Suppressor macrophage (primary cell): Measurements from ENCODE around the gene CX3CL1.
"Not testable (repeated sequence)": the region's sequence is repeated elsewhere in the genome, so short reads cannot be mapped to it uniquely, and the experiment has no call there.

ENCODE experiments used
- DNase-seq, 4 experiments: peaks; one replicate each; pipeline ENCODE4 v3.0.0-alpha.2; 2020 to 2022

Gene CX3CL1

DNA sequence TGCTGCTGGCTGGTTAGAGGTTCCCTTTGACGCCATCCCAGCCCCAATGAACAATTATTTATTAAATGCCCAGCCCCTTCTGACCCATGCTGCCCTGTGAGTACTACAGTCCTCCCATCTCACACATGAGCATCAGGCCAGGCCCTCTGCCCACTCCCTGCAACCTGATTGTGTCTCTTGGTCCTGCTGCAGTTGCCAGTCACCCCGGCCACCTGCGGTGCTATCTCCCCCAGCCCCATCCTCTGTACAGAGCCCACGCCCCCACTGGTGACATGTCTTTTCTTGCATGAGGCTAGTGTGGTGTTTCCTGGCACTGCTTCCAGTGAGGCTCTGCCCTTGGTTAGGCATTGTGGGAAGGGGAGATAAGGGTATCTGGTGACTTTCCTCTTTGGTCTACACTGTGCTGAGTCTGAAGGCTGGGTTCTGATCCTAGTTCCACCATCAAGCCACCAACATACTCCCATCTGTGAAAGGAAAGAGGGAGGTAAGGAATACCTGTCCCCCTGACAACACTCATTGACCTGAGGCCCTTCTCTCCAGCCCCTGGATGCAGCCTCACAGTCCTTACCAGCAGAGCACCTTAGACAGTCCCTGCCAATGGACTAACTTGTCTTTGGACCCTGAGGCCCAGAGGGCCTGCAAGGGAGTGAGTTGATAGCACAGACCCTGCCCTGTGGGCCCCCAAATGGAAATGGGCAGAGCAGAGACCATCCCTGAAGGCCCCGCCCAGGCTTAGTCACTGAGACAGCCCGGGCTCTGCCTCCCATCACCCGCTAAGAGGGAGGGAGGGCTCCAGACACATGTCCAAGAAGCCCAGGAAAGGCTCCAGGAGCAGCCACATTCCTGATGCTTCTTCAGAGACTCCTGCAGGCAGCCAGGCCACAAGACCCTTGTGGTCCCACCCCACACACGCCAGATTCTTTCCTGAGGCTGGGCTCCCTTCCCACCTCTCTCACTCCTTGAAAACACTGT, 11.3 kb downstream of the CX3CL1 start:
- peak in 1 of 4 experiments; percentile 26 for DNase-seq

DNA sequence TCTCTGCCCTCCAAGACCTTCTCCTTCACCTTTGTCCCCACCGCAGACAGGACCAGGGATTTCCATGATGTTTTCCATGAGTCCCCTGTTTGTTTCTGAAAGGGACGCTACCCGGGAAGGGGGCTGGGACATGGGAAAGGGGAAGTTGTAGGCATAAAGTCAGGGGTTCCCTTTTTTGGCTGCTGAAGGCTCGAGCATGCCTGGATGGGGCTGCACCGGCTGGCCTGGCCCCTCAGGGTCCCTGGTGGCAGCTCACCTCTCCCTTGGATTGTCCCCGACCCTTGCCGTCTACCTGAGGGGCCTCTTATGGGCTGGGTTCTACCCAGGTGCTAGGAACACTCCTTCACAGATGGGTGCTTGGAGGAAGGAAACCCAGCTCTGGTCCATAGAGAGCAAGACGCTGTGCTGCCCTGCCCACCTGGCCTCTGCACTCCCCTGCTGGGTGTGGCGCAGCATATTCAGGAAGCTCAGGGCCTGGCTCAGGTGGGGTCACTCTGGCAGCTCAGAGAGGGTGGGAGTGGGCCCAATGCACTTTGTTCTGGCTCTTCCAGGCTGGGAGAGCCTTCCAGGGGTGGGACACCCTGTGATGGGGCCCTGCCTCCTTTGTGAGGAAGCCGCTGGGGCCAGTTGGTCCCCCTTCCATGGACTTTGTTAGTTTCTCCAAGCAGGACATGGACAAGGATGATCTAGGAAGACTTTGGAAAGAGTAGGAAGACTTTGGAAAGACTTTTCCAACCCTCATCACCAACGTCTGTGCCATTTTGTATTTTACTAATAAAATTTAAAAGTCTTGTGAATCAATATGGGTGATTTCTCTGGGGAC, 12.2 kb downstream of the CX3CL1 start:
- peak; percentile 59 to 82 (median 76) for DNase-seq

DNA sequence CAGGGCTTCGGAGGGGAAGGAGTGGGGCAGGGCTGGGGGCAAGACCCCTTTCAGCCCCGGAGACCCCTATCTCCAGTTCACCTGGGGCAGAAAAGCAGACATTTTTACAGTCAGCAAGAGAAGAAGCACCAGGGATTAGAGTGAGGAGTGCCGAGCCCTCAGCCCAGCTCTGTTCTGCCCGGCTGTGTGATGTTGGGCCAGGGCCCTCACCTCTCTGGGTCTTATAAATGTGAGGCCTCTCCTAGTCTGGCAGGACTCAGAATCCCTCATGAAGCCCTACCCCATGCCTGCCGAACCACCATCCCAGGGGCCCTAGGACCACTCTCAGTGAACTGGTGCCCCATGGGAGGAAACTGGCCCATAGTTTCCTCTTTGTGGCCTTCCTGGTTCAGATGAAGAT, 12.8 kb downstream of the CX3CL1 start:
- no peak for DNase-seq

GRCh38 chr16:57386381-57386951, 14.2 kb downstream of the CX3CL1 start:
- DNase-seq = no peak

DNA sequence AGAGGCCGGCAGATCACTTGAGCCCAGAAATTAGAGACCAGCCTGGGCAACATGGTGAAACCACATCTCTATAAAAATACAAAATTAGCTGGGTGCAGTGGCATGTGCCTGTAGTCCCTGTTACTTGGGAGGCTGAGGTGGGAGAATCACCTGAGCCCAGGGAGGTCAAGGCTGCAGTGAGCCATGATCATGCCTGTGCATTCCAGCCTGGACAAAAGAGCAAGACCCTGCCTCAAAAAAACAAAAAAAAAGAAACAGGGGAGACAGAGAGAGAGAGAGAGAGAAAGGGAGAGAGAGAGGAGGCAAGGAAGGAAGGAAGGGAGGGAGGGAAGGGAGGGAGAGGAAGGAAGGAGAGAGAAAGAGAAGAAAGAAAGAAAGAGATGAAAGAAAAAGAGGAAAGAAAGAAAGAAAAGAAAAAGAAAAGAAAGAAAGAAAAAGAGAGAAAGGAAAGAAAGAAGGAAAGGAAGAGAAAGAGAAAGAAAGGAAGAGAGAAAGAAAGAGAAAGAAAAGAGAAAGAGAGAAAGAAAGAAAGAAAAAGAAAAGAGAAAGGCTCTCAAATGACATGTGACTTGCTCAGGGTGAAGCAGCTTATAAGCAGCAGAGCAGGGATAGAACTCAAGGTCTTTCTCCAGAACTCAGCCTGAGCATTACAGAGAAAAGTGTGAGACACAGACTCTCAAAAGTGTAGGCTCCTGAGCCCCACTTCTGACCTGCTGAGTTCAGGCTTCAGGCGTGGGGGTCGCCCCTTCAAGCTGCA, 15.5 kb downstream of the CX3CL1 start:
- DNase-seq = no peak

GRCh38 chr16:57388359-57389086, 16.2 kb downstream of the CX3CL1 start:
- no peak for DNase-seq

- no peak for DNase-seq
These were observed 16.8 kb downstream of the CX3CL1 start for GRCh38 chr16:57389087-57389468.

GRCh38 chr16:57390636-57391295, 18.5 kb downstream of the CX3CL1 start:
- no peak for DNase-seq

DNA sequence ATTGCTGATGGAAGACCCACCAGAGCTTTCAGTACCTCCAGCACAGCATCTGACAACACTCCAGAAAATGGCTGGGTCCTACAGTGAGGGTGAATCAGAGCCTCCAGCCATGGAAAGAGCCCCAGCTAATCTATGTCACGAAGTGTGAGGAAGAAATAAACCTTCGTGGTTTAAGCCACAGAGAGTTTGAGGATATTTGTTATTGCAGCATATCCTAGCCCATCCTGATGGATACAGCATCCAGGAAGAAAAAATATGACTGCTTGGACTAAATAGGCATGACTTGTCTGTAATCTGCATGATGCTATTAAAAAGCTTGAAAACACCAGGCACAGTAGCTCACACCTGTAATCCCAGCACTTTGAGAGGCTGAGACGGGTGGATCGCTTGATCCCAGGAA, 19.0 kb downstream of the CX3CL1 start:
- no peak for DNase-seq

DNA sequence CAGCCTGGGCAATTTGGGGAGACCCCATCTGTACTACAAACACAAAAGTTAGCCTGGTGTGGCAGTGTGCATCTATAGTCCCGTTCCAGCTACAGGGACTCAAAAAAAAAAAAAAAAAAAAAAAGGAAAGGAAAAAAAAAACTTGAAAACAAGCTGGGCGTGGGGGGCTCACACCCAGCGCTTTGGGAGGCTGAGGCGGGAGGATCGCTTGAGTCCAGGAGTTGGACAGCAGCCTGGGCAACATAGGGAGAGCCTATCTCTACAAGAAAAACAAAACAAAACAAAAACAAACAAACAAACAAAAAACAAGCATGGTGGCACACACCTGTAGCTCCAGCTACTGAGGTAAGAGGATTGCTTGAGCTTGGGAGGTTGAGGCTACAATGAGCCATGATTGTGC, 19.4 kb downstream of the CX3CL1 start:
- no peak for DNase-seq

DNA sequence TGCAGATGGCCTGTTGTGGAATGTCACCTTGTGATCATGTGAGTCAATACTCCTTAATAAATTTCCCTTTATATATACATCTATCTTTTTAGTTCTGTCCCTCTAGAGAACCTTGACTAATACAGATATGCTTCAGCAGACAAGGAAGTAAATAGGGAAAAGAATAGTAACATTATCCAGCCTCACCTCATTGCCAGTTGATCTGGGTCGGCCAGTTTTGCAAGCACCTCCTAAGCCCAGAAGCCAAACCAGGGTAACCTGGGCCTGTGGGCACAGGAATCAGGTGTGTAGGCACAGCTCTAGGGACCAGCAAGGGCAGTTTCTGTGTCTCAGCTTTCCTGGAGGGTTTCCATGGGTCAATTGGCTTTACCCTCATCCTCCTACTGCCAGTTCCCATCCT, 20.4 kb downstream of the CX3CL1 start:
- DNase-seq = no peak

GRCh38 chr16:57394444-57394843, 22.2 kb downstream of the CX3CL1 start:
- DNase-seq = peak in 1 of 4 experiments; percentile 20

DNA sequence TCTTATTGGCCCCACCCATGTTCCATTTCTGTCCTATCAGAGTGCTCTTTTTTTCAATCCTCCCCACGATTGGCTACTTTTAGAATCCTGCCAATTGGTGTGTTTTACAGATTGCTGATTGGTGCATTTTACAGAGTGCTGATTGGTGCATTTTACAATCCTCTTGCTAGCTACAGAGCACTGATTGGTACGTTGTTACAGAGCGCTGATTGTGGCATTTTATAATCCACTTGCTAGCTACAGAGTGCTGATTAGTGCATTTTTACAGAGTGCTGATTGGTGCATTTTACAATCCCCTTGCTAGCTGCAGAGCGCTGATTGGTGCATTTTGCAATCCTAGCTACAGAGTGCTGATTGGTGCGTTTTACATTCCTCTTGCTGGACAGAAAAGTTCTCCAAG, 22.7 kb downstream of the CX3CL1 start:
- no peak for DNase-seq

GRCh38 chr16:57396786-57397185, 24.5 kb downstream of the CX3CL1 start:
- no peak for DNase-seq

- not testable (repeated sequence) for DNase-seq
These were observed 25.2 kb downstream of the CX3CL1 start for GRCh38 chr16:57397493-57397892.

DNA sequence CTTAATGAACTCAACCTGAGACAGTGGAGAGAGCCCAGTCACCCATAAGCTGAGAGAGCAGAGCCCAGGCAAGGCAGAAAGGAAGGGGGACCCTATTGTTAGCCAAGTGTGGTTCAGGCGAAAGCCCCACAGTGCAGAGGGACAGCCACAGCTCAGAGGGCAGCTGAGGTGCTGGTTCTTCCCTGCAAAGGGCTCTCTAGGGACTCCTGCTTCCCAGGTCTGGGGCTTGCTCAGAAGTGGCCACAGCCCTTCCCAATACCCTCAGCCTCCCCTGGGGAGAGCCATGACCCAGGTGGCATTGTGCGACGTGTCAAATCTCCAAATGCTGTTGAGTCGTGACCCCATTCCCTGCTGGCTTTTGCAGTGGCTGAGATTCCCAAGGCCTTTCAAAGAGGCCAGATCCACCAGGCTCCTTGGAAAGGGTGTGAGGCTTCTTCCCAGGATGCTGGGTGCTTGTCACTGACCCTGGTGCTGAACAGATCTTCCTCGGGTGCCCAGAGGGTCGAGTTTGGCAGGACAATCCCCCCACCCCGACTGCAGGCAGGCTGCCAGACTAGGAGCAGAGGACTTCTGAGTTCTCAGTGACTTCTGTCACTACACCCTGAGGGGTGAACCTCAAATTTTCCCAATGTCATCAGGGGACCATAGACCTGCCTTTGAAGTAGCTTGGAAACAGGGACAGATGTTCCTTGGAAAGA, 29.8 kb downstream of the CX3CL1 start:
- DNase-seq = no peak

- peak in 3 of 4 experiments; percentile 32 to 44 (median 44) for DNase-seq
These were observed 31.9 kb downstream of the CX3CL1 start, which contains the start of gene CCL17 for GRCh38 chr16:57403965-57404817. TSS of gene CCL17 (plus strand) at chr16:57404767. CDS start at chr16:57413933, 9,166 bp downstream.

DNA sequence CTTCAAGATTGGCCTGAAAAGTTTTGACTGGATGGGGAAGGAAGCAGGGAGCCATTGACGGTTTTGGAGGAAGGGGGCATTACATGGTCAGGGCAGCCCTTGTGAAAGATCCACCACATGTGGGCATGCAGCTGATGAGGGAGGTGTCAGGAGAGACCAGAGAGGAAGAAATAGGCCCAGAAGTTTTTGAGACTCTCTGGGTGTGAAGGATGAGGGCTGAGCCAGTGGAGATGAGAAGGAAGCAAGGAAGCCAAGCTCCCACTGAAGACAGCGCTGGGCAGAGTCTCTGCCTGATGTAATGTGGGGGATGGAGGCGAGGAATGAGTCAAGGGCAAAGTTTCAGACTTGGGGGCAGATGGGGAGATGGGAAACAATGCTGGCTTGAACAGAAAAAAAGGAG, 32.8 kb downstream of the CX3CL1 start:
- DNase-seq = peak; percentile 27 to 53 (median 48)

GRCh38 chr16:57406881-57407280, 34.6 kb downstream of the CX3CL1 start:
- peak; percentile 64 to 78 (median 70) for DNase-seq
